HuH-7 (cell line): ENCODE results near the gene CPLANE1.
A peak's percentile ranks its signal among the peaks of the same experiment; 100 is the strongest.

Source experiments
- DNase-seq: peaks from one replicate; pipeline ENCODE4 v3.0.0; 2011; ENCODE audit warnings: low spot score

Gene CPLANE1

DNA sequence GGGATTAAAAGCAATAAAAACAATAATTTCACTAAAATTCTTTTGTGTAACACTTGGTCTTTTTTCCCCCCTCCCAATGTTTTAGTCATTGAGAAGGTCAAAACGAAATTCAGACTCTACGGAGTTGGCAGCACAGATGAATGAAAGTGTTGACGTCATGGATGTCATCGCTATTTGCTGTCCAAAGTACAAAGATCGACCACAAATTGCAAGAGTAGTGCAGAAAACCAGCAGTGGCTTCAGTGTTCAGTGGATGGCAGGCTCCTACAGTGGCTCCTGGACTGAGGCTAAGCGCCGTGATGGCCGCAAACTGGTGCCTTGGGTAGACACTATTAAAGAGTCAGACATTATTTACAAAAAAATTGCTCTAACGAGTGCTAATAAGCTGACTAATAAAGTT is 184.7 kb downstream of the CPLANE1 start:
- peak; percentile 39 for DNase-seq

DNA sequence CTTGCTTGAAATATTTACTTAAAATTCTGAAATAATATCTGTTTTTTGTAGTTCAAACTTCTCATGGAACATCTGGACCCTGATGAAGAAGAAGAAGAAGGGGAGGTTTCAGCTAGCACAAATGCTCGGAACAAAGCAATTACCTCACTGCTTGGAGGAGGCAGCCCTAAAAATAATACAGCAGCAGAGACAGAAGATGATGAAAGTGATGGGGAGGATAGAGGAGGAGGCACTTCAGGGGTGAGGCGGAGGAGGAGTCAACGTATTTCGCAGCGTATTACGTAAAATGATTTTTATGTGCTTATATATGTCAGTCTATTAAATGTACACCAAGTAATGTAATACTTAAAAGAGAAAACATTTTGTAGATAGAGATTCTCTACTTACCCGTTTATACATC is 185.4 kb downstream of the CPLANE1 start:
- DNase-seq, result no peak

DNA sequence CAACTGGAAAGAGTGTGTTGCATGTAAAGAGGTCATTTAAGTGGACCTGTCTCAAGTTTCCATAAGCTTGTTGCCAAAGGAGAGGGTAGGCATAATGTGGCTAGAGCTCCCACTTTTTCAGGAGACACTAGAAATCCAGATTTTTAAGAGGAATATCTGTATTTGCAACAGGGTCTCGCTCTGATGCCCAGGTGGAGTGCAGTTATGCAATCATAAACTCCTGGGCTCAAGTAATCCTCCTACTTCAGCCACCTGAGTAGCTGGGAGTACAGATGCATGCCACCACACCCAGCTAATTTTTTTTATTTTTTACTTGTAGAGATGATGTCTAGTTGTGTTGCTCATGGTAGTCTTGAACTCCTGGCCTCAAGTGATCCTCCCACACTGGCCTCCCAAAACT is 189.1 kb downstream of the CPLANE1 start:
- DNase-seq, result no peak

DNA sequence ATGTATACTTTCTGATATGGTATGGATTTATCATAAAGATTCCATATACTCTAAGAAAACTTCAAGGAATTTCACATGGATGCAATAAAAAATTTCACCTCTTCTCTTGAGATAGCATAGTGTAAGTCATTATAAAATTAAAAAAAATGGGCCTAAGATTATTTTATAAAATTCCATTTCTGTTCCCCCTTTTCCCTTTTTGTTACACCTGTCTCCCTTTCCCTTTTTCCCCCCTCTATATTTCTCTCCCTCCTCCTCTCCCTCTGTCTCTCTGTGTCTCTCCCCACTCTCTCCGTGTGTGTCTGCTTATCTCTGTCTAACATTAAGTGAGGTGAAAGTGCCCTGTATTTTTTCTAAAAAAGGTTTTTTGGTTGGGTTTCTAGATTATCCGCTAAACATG is 192.4 kb downstream of the CPLANE1 start:
- no peak for DNase-seq
